K562 (cell line): Measurements from ENCODE around the gene CAPRIN2. TPM values are rescaled to one million over a fixed set of nuclear protein-coding genes. Genes with fewer than 3 reads are reported as not detected.

Source experiments
- ATAC-seq: fragments of 200-7000 bp; cut with Tn5 transposase; 3 replicates; pipeline ENCODE4 v1.9.1; 2020; ENCODE audit warnings: moderate library complexity
- BruUV-seq: library from RNA; stranded (reverse); fragments of 400-500 nt; replicated peaks from 2 replicates; lab custom pipeline; 2021; lab: Mats Ljungman, UMichigan
- CTCF ChIA-PET: fragments of 300-600 bp; formaldehyde crosslinking; extraction: SDS; loops from one replicate; lab custom pipeline; 2021; ENCODE audit warnings: low intra/inter-chr PET ratio; lab: Yijun Ruan, JAX
- POLR2A ChIA-PET: fragments of 300-600, 350-650 bp; sonication (Branson Sonifier 250); formaldehyde crosslinking; extraction: SDS; loops from one replicate; lab custom pipeline; 2021; ENCODE audit warnings: antibody characterized with exemption, inconsistent platforms; lab: Yijun Ruan, JAX
- DNase-seq, 4 experiments: peaks; one replicate each; pipeline versions ENCODE4 v3.0.0 to v3.0.0-alpha.2; 2011 to 2018; ENCODE audit warnings: low spot score in 3 of 4, mixed read lengths in 3 of 4; ENCODE audit errors: extremely low read depth in 1 of 4
- FAIRE-seq: peaks from 2 replicates; lab custom pipeline; 2011; peaks lifted over from hg19 to GRCh38; lab: Jason Lieb, UNC
- H2AFZ ChIP-seq: 2 replicates; pipeline ENCODE4 v1.6.0; 2011; ENCODE audit warnings: low read depth, low read length, control low read depth, inconsistent platforms
- H3K27ac ChIP-seq: fragments of 200-600 bp; 3 replicates; pipeline ENCODE4 v1.8.0; 2011; ENCODE audit warnings: low read depth, mild to moderate bottlenecking, control low read depth, inconsistent platforms, low read length, moderate library complexity, mixed read lengths; ENCODE audit errors: extremely low read depth
- H3K27me3 ChIP-seq, 2 experiments: fragments of 300-600 bp in 1 of 2; 2 replicates in 1 of 2; 3 replicates in 1 of 2; pipeline versions ENCODE4 v1.6.0 to v1.8.0; 2011; ENCODE audit warnings: inconsistent platforms in 2 of 2, low read length in 2 of 2, mild to moderate bottlenecking in 1 of 2, mixed read lengths in 1 of 2, moderate library complexity in 1 of 2; ENCODE audit not compliant: control insufficient read depth in 2 of 2, insufficient read depth in 2 of 2
- H3K36me3 ChIP-seq: fragments of 300-600 bp; 3 replicates; pipeline ENCODE4 v1.8.0; 2011; ENCODE audit warnings: mild to moderate bottlenecking, low read length, inconsistent platforms; ENCODE audit not compliant: control insufficient read depth, insufficient read depth
- H3K4me1 ChIP-seq, 2 experiments: fragments of 200-600 bp in 1 of 2; replicated peaks in 1 of 2; 2 replicates in 1 of 2; 3 replicates in 1 of 2; pipeline versions ENCODE4 v1.5.1 to v1.8.0; 2011; ENCODE audit warnings: inconsistent platforms in 2 of 2, low read length in 2 of 2, mild to moderate bottlenecking in 1 of 2, mixed read lengths in 1 of 2, moderate library complexity in 1 of 2; ENCODE audit not compliant: control insufficient read depth in 2 of 2, insufficient read depth in 2 of 2
- H3K4me2 ChIP-seq: 2 replicates; pipeline ENCODE4 v1.6.1; 2011; ENCODE audit warnings: low read length, control low read depth, inconsistent platforms, mixed read lengths; ENCODE audit not compliant: insufficient read depth
- H3K4me3 ChIP-seq: fragments of 200-600 bp; sonication (generic), shearing (Covaris generic); 2 replicates; pipeline ENCODE4 v1.5.1; 2016; ENCODE audit warnings: control low read depth, inconsistent platforms
- H3K79me2 ChIP-seq: fragments of 200-600 bp; 3 replicates; pipeline ENCODE4 v1.8.0; 2011; ENCODE audit warnings: low read length, inconsistent platforms; ENCODE audit not compliant: control insufficient read depth, insufficient read depth
- H3K9ac ChIP-seq, 2 experiments: 2 replicates each; pipeline versions ENCODE4 v1.6.0 to v1.6.1; 2011; ENCODE audit warnings: low read depth in 2 of 2, low read length in 2 of 2, control low read depth in 1 of 2, inconsistent platforms in 1 of 2, mild to moderate bottlenecking in 1 of 2, mixed read lengths in 1 of 2; ENCODE audit not compliant: insufficient read depth in 1 of 2
- H3K9me1 ChIP-seq: one replicate; pipeline ENCODE4 v1.6.0; 2011; ENCODE audit warnings: inconsistent platforms, mild to moderate bottlenecking, low read length, moderate library complexity; ENCODE audit not compliant: control insufficient read depth, insufficient read depth
- H3K9me3 ChIP-seq: replicated peaks from 2 replicates; pipeline ENCODE4 v1.5.1; 2011; ENCODE audit warnings: low read depth, low read length, inconsistent platforms; ENCODE audit not compliant: control insufficient read depth, insufficient read depth
- H4K20me1 ChIP-seq: replicated peaks from 2 replicates; pipeline ENCODE4 v1.6.1; 2011; ENCODE audit warnings: low read length, inconsistent platforms, mixed read lengths; ENCODE audit not compliant: control insufficient read depth, insufficient read depth
- BRCA1 ChIP-seq, 2 experiments: fragments of 450-650 bp in 1 of 2; sonication (generic) in 1 of 2; formaldehyde crosslinking in 1 of 2; IDR thresholded peaks; 2 replicates each; pipeline versions ENCODE4 v1.5.0 to v1.6.1; 2017 to 2020; ENCODE audit warnings: mild to moderate bottlenecking in 1 of 2, missing genetic modification reagents in 1 of 2
- CREBBP ChIP-seq: IDR thresholded peaks from one replicate; pipeline ENCODE4 v1.6.1; 2012; ENCODE audit warnings: low read depth, mild to moderate bottlenecking, control low read depth, inconsistent platforms, low read length
- ETV5 ChIP-seq: sonication (generic); formaldehyde crosslinking; IDR thresholded peaks from 2 replicates; pipeline ENCODE4 v1.4.0; 2020; ENCODE audit warnings: low read depth, mild to moderate bottlenecking, missing genetic modification reagents
- GTF2E2 ChIP-seq: fragments of 200-800 bp; sonication (Bioruptor generic); IDR thresholded peaks from 2 replicates; pipeline ENCODE4 v1.6.1; 2016; ENCODE audit warnings: missing genetic modification characterization, missing compliant biosample characterization
- HINFP ChIP-seq: fragments of 450-650 bp; conservative IDR thresholded peaks from 2 replicates; pipeline ENCODE4 v1.6.1; 2016; ENCODE audit warnings: missing genetic modification characterization, low read depth, mild to moderate bottlenecking, control low read depth, missing compliant biosample characterization
- NFYB ChIP-seq: IDR thresholded peaks from 2 replicates; pipeline ENCODE4 v1.6.1; 2011; ENCODE audit warnings: mild to moderate bottlenecking, moderate library complexity; ENCODE audit not compliant: insufficient read length; ENCODE audit errors: extremely low read depth
- TEAD1 ChIP-seq, 2 experiments: fragments of 450-650 bp in 1 of 2; sonication (generic) in 1 of 2; formaldehyde crosslinking; IDR thresholded peaks; 2 replicates each; pipeline versions ENCODE4 v1.4.0 to v1.8.0; 2020 to 2022; ENCODE audit warnings: mild to moderate bottlenecking in 2 of 2, missing genetic modification reagents in 1 of 2
- ZBTB33 ChIP-seq: sonication (generic); formaldehyde crosslinking; IDR thresholded peaks from 2 replicates; pipeline ENCODE4 v1.8.1; 2023; ENCODE audit warnings: mild to moderate bottlenecking, missing genetic modification reagents
- ZFP1 ChIP-seq: fragments of 450-650 bp; formaldehyde crosslinking; IDR thresholded peaks from 2 replicates; pipeline ENCODE4 v1.4.0; 2020; ENCODE audit warnings: mild to moderate bottlenecking, mixed read lengths
- ZNF253 ChIP-seq: fragments of 250-450 bp; sonication (Bioruptor Pico); conservative IDR thresholded peaks from 2 replicates; pipeline ENCODE4 v1.6.1; 2021; ENCODE audit warnings: mild to moderate bottlenecking
- WGBS: fragments of 100-300 bp; shearing (Covaris generic); methylation state at CpG from one replicate; pipeline ENCODE4 v1.1.6; 2016; ENCODE audit warnings: low coverage, mixed read lengths; ENCODE audit not compliant: insufficient coverage; ENCODE audit errors: missing lambda C conversion rate; 5-methylcytosine and 5-hydroxymethylcytosine counted together
- in situ Hi-C: fragments of 300-500 bp; cut with MboI; formaldehyde crosslinking; loops from 4 replicates; pipeline ENCODE4 v1.15.0; 2018; ENCODE audit warnings: inconsistent platforms, mixed read lengths
- intact Hi-C: fragments of 100-400 bp; cut with micrococcal nuclease; formaldehyde crosslinking; loops from 2 replicates; pipeline ENCODE4 v1.14.2; 2022
- polyA plus RNA-seq, 8 experiments: library from polyadenylated mRNA; depleted of rRNA in 4 of 8; stranded (reverse) in 5 of 8; unstranded in 3 of 8; fragments of >200 nt; fragmentation: Nextera tagmentation in 2 of 8; fragmentation: Illumina TruSeq in 1 of 8; extraction: Ambion mirVana in 2 of 8; extraction: Trizol in 1 of 8; gene quantifications; 2 replicates each; pipeline versions ENCODE4 v1.2.1 to v1.2.3, GENCODE V29; 2011 to 2014; ENCODE audit warnings: inconsistent platforms in 1 of 8, missing spikeins in 1 of 8
- total RNA-seq, 7 experiments: library from RNA; depleted of rRNA in 6 of 7; stranded (reverse); fragments of >200 nt in 6 of 7; fragmentation: Illumina TruSeq in 2 of 7; extraction: Trizol in 2 of 7; gene quantifications; 2 replicates each; pipeline versions ENCODE4 v1.2.1 to v1.2.3, GENCODE V29; 2011 to 2021; ENCODE audit warnings: low replicate concordance in 1 of 7
- TF ChIP-seq, protein P1 (sequence below): fragments of 250-450 bp; sonication (Bioruptor Pico); IDR thresholded peaks from 2 replicates; pipeline ENCODE4 v1.8.0; 2022; ENCODE audit warnings: moderate library complexity, mild to moderate bottlenecking, inconsistent platforms
- TF ChIP-seq, protein P2 (sequence below): fragments of 150-350 bp; IDR thresholded peaks from 2 replicates; pipeline ENCODE4 v1.6.1; 2014; ENCODE audit warnings: low read depth, mild to moderate bottlenecking, low read length, borderline replicate concordance

Gene CAPRIN2
- total and polyA plus RNA-seq, 9 of the 15 experiments (the other 6 are each of a cell fraction or from before 2014, with no cell fraction given) = 2.3 to 14.5 (median 8.9) TPM

GRCh38 chr12:30695199-30696102, 59.3 kb downstream of the CAPRIN2 start, which contains the start of gene IPO8:
TSS of gene IPO8 (minus strand) at chr12:30695869. CDS start at chr12:30695647, 222 bp downstream.
- Histone ChIP-seq H3K36me3 (no peaks in the 10 kb centered on the region), H2AFZ (peak within 1 kb of the TSS; percentile 100), H3K9ac (peak within 1 kb of the TSS; percentile 84 to 100), H3K27me3 (no peaks in the 10 kb centered on the region), H3K9me3 (no peaks in the 10 kb centered on the region), H3K4me3 (peak within 1 kb of the TSS; percentile 78), H3K4me1 (peaks cover 11 to 13% of the 10 kb centered on the region in 2 experiments; a peak in 4 of 5 replicates), H3K9me1 (no peaks in the 10 kb centered on the region), H4K20me1 (0 out of 2 replicates have a peak, but pooled peaks cover 3% of the 10 kb centered on the region), H3K4me2 (peak within 1 kb of the TSS; percentile 97), H3K79me2 (peaks cover 52% of the 10 kb centered on the region), H3K27ac (peak within 1 kb of the TSS; percentile 86)
- BruUV-seq = TSS peak; percentile 78
- CTCF ChIA-PET = no interaction called here
- POLR2A ChIA-PET = interaction anchor here (0.7 to 2.4 kb wide), 11 partner anchors 10 to 366 kb away, joined by 3 to 9 read pairs (median 3); partner anchors contain the start of gene CAPRIN2
- DNase-seq (peak; percentile 94 to 96 (median 94)), ATAC-seq (peak; percentile 90), FAIRE-seq (peak; percentile 89)
- intact Hi-C loops (loop anchor here (2.0 to 10.0 kb wide), 2 partner anchors 59 to 109 kb away; partner anchors contain the start of gene CAPRIN2), in situ Hi-C loops (no loop called here)
- 1% methylated on average over 41 of the region's 71 CpGs for WGBS
- TF ChIP-seq ZFP1 (no peak), ETV5 (CRISPR knock-in tag) (peak; percentile 74), CREBBP (no peak), NFYB (no peak), TEAD1 (CRISPR knock-in tag; IDR thresholded peaks at IDR 0.05) (no peak), BRCA1 (IDR thresholded peaks at IDR 0.05) (no peak), BRCA1 (CRISPR knock-in tag; IDR thresholded peaks at IDR 0.05) (no peak), HINFP (tag) (no peak), ZNF253 (CRISPR knock-in tag) (no peak), GTF2E2 (tag) (peak; percentile 75; the same call in 1 of the 2 replicates), ZBTB33 (CRISPR knock-in tag) (no peak)
- TF ChIP-seq, protein P1, sequence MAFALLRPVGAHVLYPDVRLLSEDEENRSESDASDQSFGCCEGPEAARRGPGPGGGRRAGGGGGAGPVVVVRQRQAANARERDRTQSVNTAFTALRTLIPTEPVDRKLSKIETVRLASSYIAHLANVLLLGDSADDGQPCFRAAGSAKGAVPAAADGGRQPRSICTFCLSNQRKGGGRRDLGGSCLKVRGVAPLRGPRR (CRISPR knock-in tag) = no peak
- TF ChIP-seq, protein P2, sequence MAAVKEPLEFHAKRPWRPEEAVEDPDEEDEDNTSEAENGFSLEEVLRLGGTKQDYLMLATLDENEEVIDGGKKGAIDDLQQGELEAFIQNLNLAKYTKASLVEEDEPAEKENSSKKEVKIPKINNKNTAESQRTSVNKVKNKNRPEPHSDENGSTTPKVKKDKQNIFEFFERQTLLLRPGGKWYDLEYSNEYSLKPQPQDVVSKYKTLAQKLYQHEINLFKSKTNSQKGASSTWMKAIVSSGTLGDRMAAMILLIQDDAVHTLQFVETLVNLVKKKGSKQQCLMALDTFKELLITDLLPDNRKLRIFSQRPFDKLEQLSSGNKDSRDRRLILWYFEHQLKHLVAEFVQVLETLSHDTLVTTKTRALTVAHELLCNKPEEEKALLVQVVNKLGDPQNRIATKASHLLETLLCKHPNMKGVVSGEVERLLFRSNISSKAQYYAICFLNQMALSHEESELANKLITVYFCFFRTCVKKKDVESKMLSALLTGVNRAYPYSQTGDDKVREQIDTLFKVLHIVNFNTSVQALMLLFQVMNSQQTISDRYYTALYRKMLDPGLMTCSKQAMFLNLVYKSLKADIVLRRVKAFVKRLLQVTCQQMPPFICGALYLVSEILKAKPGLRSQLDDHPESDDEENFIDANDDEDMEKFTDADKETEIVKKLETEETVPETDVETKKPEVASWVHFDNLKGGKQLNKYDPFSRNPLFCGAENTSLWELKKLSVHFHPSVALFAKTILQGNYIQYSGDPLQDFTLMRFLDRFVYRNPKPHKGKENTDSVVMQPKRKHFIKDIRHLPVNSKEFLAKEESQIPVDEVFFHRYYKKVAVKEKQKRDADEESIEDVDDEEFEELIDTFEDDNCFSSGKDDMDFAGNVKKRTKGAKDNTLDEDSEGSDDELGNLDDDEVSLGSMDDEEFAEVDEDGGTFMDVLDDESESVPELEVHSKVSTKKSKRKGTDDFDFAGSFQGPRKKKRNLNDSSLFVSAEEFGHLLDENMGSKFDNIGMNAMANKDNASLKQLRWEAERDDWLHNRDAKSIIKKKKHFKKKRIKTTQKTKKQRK = no peak
